ENCODE data around the gene NDUFAF8. TPM values are rescaled to one million over a fixed set of nuclear protein-coding genes. Genes with fewer than 3 reads are reported as not detected.
"Not testable (repeated sequence)": the region's sequence is repeated elsewhere in the genome, so short reads cannot be mapped to it uniquely, and the experiment has no call there.

The NDUFAF8 gene
- total RNA-seq, 1 experiment from 2014 or later = 58.6 TPM

DNA sequence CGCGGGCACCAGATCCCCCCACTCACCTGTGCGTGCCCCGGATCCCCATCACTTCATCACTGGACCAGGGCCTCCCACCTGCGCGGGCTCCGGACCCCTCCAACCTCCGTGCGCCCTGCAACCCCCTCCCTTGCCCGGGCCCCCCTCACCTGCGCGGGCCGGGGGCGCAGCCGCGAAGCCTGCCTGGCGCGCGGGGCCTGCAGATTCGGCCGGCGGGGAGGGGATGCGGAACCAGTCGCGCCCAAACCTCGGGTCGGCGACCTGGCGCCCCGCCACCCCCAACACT, 16.6 kb upstream of the NDUFAF8 start:
- TF ChIP-seq, protein P1, sequence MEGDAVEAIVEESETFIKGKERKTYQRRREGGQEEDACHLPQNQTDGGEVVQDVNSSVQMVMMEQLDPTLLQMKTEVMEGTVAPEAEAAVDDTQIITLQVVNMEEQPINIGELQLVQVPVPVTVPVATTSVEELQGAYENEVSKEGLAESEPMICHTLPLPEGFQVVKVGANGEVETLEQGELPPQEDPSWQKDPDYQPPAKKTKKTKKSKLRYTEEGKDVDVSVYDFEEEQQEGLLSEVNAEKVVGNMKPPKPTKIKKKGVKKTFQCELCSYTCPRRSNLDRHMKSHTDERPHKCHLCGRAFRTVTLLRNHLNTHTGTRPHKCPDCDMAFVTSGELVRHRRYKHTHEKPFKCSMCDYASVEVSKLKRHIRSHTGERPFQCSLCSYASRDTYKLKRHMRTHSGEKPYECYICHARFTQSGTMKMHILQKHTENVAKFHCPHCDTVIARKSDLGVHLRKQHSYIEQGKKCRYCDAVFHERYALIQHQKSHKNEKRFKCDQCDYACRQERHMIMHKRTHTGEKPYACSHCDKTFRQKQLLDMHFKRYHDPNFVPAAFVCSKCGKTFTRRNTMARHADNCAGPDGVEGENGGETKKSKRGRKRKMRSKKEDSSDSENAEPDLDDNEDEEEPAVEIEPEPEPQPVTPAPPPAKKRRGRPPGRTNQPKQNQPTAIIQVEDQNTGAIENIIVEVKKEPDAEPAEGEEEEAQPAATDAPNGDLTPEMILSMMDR (conservative IDR thresholded peaks at IDR 0.05; ENCODE audit: low read depth, low read length) = no peak
- TF ChIP-seq EZH2 (IDR thresholded peaks at IDR 0.05; ENCODE audit: borderline replicate concordance, low read depth, low read length, poor library complexity, severe bottlenecking) = no peak
- ChIA-PET CTCF (interaction anchor here (1.2 kb wide), 2 partner anchors 13 to 17 kb away, joined by 3 read pairs; partner anchors contain the start of genes NDUFAF8 and TEPSIN), POLR2A (ENCODE audit: low non-redundant PET) (interaction anchor here (0.6 kb wide), 1 partner anchor 197 kb away, joined by 3 read pairs; no protein-coding TSS in a partner anchor)
- no peaks in the 10 kb centered on the region for H3K27me3 ChIP-seq (replicated peaks; ENCODE audit: insufficient read depth, low read depth, low read length, poor library complexity)
- H3K4me1 ChIP-seq (ENCODE audit: insufficient read depth, low read length, poor library complexity, severe bottlenecking) = peaks cover 10% of the 10 kb centered on the region
- peaks cover 5% of the 10 kb centered on the region for H3K9me3 ChIP-seq (ENCODE audit: low read depth, low read length, poor library complexity, severe bottlenecking)
- H3K36me3 ChIP-seq (ENCODE audit: insufficient read depth, low read length, poor library complexity, severe bottlenecking) = no peaks in the 10 kb centered on the region
- peak overlapping the region; percentile 98 for H3K4me3 ChIP-seq (ENCODE audit: low read depth, low read length, poor library complexity, severe bottlenecking)
- BruUV-seq (replicated peaks) = no TSS peak
- intact Hi-C loops (cut with micrococcal nuclease; ENCODE audit: unreplicated experiment) = no loop called here
- peak overlapping the region; percentile 79 for H3K27ac ChIP-seq (ENCODE audit: low read depth, low read length, poor library complexity, severe bottlenecking)
- no peak for DNase-seq (ENCODE audit: low spot score)

DNA sequence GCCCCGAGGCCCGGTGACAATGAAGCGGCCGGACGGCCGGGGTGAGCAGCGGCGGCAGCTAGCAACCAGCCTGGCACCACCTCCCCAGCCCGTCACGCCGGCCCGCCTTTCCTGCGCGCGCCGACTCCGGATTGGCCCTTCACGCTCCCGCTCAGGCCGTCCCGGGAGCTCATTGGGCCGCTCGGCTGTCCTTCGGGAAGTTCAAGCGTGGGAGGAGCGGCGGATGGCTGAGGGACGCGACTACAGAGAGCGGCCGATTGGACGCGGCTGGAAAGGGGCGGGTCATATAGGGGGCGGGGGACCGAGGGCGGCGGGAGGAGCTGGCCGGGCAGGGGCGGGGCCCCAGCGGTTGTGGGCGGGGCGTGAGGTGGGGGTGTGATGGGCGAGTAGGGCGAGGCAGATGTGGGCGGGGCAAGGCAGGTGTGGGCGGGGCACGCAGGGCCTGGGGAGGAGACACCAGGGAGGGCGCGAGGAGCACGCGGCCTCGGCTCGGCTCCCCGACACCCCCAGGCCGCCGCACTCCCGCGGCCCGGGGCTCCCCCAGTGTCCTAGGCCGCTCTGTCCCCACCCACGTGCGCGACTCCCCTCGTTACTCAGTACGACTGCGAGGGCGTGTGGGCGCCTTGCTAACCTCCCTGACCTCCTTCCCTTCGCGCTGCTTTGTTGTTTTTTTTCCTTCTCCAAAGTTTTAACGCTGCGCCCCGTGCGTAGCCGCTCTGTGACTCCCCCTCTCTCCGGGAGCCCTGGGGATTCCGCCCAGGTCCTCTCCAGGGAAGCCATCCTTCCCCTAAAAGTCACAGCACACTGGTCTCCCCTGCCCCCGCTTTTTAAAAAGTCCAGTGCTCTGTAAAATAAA, 16.0 kb upstream of the NDUFAF8 start, which contains the start of gene CEP131:
Gene CEP131 (minus strand): TSS at position 60 of the 856 bp plus-strand sequence. CDS start 2,909 bp downstream, outside the sequence.
- intact Hi-C loops (cut with micrococcal nuclease; ENCODE audit: unreplicated experiment) = no loop called here

DNA sequence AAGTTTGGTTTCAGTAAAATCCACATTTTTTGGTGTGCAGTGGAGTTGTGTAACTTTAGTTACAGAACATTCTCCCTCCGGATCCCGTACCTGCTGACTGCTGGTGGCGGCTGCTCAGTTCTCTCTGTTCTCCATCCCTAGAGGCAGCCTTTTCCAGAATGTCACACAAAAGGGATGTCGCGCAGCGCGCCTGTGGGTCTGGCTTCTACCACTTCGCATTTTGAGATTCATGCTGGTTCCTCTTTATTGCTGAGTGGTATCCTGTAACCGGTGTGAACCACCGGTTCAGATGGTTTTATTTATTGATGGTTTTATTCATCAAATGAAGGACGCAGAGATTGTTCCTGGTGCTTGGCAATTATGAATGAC, 15.4 kb upstream of the NDUFAF8 start:
- no TSS peak for BruUV-seq (replicated peaks)
- peaks cover 5% of the 10 kb centered on the region for H3K9me3 ChIP-seq (ENCODE audit: low read depth, low read length, poor library complexity, severe bottlenecking)
- intact Hi-C loops (cut with micrococcal nuclease; ENCODE audit: unreplicated experiment) = no loop called here

More for the DNA sequence above, 16.0 kb upstream of the NDUFAF8 start, which contains the start of gene CEP131:
- H3K36me3 ChIP-seq (ENCODE audit: insufficient read depth, low read length, poor library complexity, severe bottlenecking) = no peaks in the 10 kb centered on the region
- peak within 1 kb of the TSS; percentile 98 for H3K4me3 ChIP-seq (ENCODE audit: low read depth, low read length, poor library complexity, severe bottlenecking)
- POLR2A ChIA-PET (ENCODE audit: low non-redundant PET) = interaction anchor here (0.6 kb wide), 2 partner anchors 172 to 196 kb away, joined by 3 read pairs; no protein-coding TSS in a partner anchor
- peaks cover 5% of the 10 kb centered on the region for H3K9me3 ChIP-seq (ENCODE audit: low read depth, low read length, poor library complexity, severe bottlenecking)
- TF ChIP-seq, protein P1 (conservative IDR thresholded peaks at IDR 0.05; ENCODE audit: low read depth, low read length) = no peak
- TF ChIP-seq EZH2 (IDR thresholded peaks at IDR 0.05; ENCODE audit: borderline replicate concordance, low read depth, low read length, poor library complexity, severe bottlenecking) = no peak
- H3K27me3 ChIP-seq (replicated peaks; ENCODE audit: insufficient read depth, low read depth, low read length, poor library complexity) = no peaks in the 10 kb centered on the region
- CTCF ChIA-PET = interaction anchor here (0.8 to 1.2 kb wide), 3 partner anchors 13 to 126 kb away, joined by 3 read pairs; partner anchors contain the start of genes NDUFAF8 and TEPSIN
- DNase-seq (ENCODE audit: low spot score) = peak; percentile 99
- no TSS peak for BruUV-seq (replicated peaks)
- H3K27ac ChIP-seq (ENCODE audit: low read depth, low read length, poor library complexity, severe bottlenecking) = peak within 1 kb of the TSS; percentile 79
- H3K4me1 ChIP-seq (ENCODE audit: insufficient read depth, low read length, poor library complexity, severe bottlenecking) = peaks cover 10% of the 10 kb centered on the region

DNA sequence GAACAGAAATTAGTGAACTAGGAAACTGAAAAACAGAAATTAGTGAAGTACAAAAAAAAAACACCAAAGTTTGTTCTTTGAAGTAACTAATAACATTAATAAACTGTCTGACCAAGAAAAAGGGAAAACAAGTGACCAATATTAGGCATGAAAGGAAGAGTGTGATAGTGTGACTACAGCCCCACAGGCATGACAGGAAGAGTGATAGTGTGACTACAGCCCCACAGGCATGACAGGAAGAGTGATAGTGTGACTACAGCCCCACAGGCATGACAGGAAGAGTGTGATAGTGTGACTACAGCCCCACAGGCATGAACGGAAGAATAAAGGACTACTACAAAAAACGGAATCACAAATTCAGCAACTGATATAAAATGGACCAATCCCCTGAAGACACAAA, 11.5 kb upstream of the NDUFAF8 start:
- H3K27me3 ChIP-seq (replicated peaks; ENCODE audit: insufficient read depth, low read depth, low read length, poor library complexity); H3K27ac ChIP-seq (ENCODE audit: low read depth, low read length, poor library complexity, severe bottlenecking); DNase-seq (ENCODE audit: low spot score); H3K4me1 ChIP-seq (ENCODE audit: insufficient read depth, low read length, poor library complexity, severe bottlenecking); intact Hi-C loops (cut with micrococcal nuclease; ENCODE audit: unreplicated experiment); H3K9me3 ChIP-seq (ENCODE audit: low read depth, low read length, poor library complexity, severe bottlenecking); H3K4me3 ChIP-seq (ENCODE audit: low read depth, low read length, poor library complexity, severe bottlenecking); BruUV-seq (replicated peaks); H3K36me3 ChIP-seq (ENCODE audit: insufficient read depth, low read length, poor library complexity, severe bottlenecking); CTCF ChIA-PET: not testable (repeated sequence)
- POLR2A ChIA-PET (ENCODE audit: low non-redundant PET) = interaction anchor here (0.7 kb wide), 1 partner anchor 85 kb away, joined by 15 read pairs; no protein-coding TSS in a partner anchor

More for the DNA sequence above, 15.4 kb upstream of the NDUFAF8 start:
- CTCF ChIA-PET = no interaction called here
- H3K4me1 ChIP-seq (ENCODE audit: insufficient read depth, low read length, poor library complexity, severe bottlenecking) = peaks cover 10% of the 10 kb centered on the region
- H3K36me3 ChIP-seq (ENCODE audit: insufficient read depth, low read length, poor library complexity, severe bottlenecking) = no peaks in the 10 kb centered on the region
- no peak overlapping the region for H3K27ac ChIP-seq (ENCODE audit: low read depth, low read length, poor library complexity, severe bottlenecking)
- POLR2A ChIA-PET (ENCODE audit: low non-redundant PET) = no interaction called here
- DNase-seq (ENCODE audit: low spot score) = no peak
- no peak for TF ChIP-seq EZH2 (IDR thresholded peaks at IDR 0.05; ENCODE audit: borderline replicate concordance, low read depth, low read length, poor library complexity, severe bottlenecking)
- TF ChIP-seq, protein P1 (conservative IDR thresholded peaks at IDR 0.05; ENCODE audit: low read depth, low read length) = no peak
- H3K27me3 ChIP-seq (replicated peaks; ENCODE audit: insufficient read depth, low read depth, low read length, poor library complexity) = no peaks in the 10 kb centered on the region
- H3K4me3 ChIP-seq (ENCODE audit: low read depth, low read length, poor library complexity, severe bottlenecking) = no peak overlapping the region
